ENCODE results near the gene SCN5A. TPM values are rescaled to one million over a fixed set of nuclear protein-coding genes. Genes with fewer than 3 reads are reported as not detected.

SCN5A gene
- polyA plus RNA-seq, 1 donor (not counting 4 experiments of a cell fraction or from before 2014, with no cell fraction given) = 0.26 TPM

GRCh38 chr3:38647217-38647970, 2.1 kb downstream of the SCN5A start:
- no peaks in the 10 kb centered on the region for H3K9me3 ChIP-seq (ENCODE audit: control insufficient read depth, low read depth, low read length)
- no peak for DNase-seq (ENCODE audit: low read depth, low spot score)
- H3K79me2 ChIP-seq (ENCODE audit: control insufficient read depth, insufficient read depth, low read length) = no peaks in the 10 kb centered on the region
- no peaks in the 10 kb centered on the region for H3K9me1 ChIP-seq (ENCODE audit: control insufficient read depth, extremely low read depth, insufficient read depth, low read length)
- H3K27me3 ChIP-seq (ENCODE audit: control insufficient read depth, extremely low read depth, insufficient read depth, low read length) = peaks cover 42% of the 10 kb centered on the region
- peaks cover 3% of the 10 kb centered on the region for H3K4me1 ChIP-seq (ENCODE audit: control insufficient read depth, extremely low read depth, insufficient read depth, low read length)
- H3K4me3 ChIP-seq (ENCODE audit: control insufficient read depth in 2 of 3, extremely low read depth in 1 of 3, insufficient read depth in 2 of 3, low read depth in 1 of 3, low read length in 3 of 3) = no peak overlapping the region
- no peak for FAIRE-seq
- no peaks in the 10 kb centered on the region for H3K36me3 ChIP-seq (ENCODE audit: control insufficient read depth in 2 of 2, extremely low read depth in 1 of 2, insufficient read depth in 2 of 2, low read length in 2 of 2)
- dilution Hi-C loops (cut with MboI; ENCODE audit: extremely low pct_ligation_motif_present, low sequenced_read_pairs) = no loop called here
- no peak overlapping the region for H3K4me2 ChIP-seq (ENCODE audit: control insufficient read depth, extremely low read depth, insufficient read depth, low read depth, low read length)
- TF ChIP-seq EZH2 (IDR thresholded peaks at IDR 0.05; ENCODE audit: low read length) = no peak
- TF ChIP-seq CTCF (optimal IDR thresholded peaks at IDR 0.05 in 1 of 3, IDR thresholded peaks at IDR 0.05 in 1 of 3, conservative IDR thresholded peaks at IDR 0.05 in 1 of 3; ENCODE audit: extremely low read depth in 1 of 3, insufficient read depth in 2 of 3, low read length in 3 of 3) = no peak
- H3K27ac ChIP-seq (ENCODE audit: control insufficient read depth, insufficient read depth, low read length) = no peak overlapping the region
- no peaks in the 10 kb centered on the region for H4K20me1 ChIP-seq (ENCODE audit: control insufficient read depth, extremely low read depth, insufficient read depth, low read length)
- H3K9ac ChIP-seq (ENCODE audit: control insufficient read depth, extremely low read depth, insufficient read depth, low read length) = no peak overlapping the region
- no peak overlapping the region for H2AFZ ChIP-seq (ENCODE audit: control insufficient read depth, low read length)

- FAIRE-seq (no peak), DNase-seq (ENCODE audit: low read depth, low spot score) (no peak)
- H3K79me2 ChIP-seq (ENCODE audit: control insufficient read depth, insufficient read depth, low read length) = no peaks in the 10 kb centered on the region
- H3K4me3 ChIP-seq (ENCODE audit: control insufficient read depth in 2 of 3, extremely low read depth in 1 of 3, insufficient read depth in 2 of 3, low read depth in 1 of 3, low read length in 3 of 3) = no peak overlapping the region
- no peak for TF ChIP-seq EZH2 (IDR thresholded peaks at IDR 0.05; ENCODE audit: low read length)
- peak; percentile 34 to 47 (median 42) for TF ChIP-seq CTCF (optimal IDR thresholded peaks at IDR 0.05 in 1 of 3, IDR thresholded peaks at IDR 0.05 in 1 of 3, conservative IDR thresholded peaks at IDR 0.05 in 1 of 3; ENCODE audit: extremely low read depth in 1 of 3, insufficient read depth in 2 of 3, low read length in 3 of 3)
- no peaks in the 10 kb centered on the region for H4K20me1 ChIP-seq (ENCODE audit: control insufficient read depth, extremely low read depth, insufficient read depth, low read length)
- dilution Hi-C loops (cut with MboI; ENCODE audit: extremely low pct_ligation_motif_present, low sequenced_read_pairs) = no loop called here
- no peaks in the 10 kb centered on the region for H3K9me1 ChIP-seq (ENCODE audit: control insufficient read depth, extremely low read depth, insufficient read depth, low read length)
- H3K36me3 ChIP-seq (ENCODE audit: control insufficient read depth in 2 of 2, extremely low read depth in 1 of 2, insufficient read depth in 2 of 2, low read length in 2 of 2) = no peaks in the 10 kb centered on the region
- H3K27ac ChIP-seq (ENCODE audit: control insufficient read depth, insufficient read depth, low read length) = no peak overlapping the region
- H2AFZ ChIP-seq (ENCODE audit: control insufficient read depth, low read length) = no peak overlapping the region
- H3K27me3 ChIP-seq (ENCODE audit: control insufficient read depth, extremely low read depth, insufficient read depth, low read length) = peaks cover 42% of the 10 kb centered on the region
- no peaks in the 10 kb centered on the region for H3K9me3 ChIP-seq (ENCODE audit: control insufficient read depth, low read depth, low read length)
- no peak overlapping the region for H3K4me2 ChIP-seq (ENCODE audit: control insufficient read depth, extremely low read depth, insufficient read depth, low read depth, low read length)
- no peak overlapping the region for H3K9ac ChIP-seq (ENCODE audit: control insufficient read depth, extremely low read depth, insufficient read depth, low read length)
- peaks cover 3% of the 10 kb centered on the region for H3K4me1 ChIP-seq (ENCODE audit: control insufficient read depth, extremely low read depth, insufficient read depth, low read length)
Measured at GRCh38 chr3:38646630-38647029, 2.9 kb downstream of the SCN5A start.
